Activated CD4-positive, alpha-beta memory T cell treated with anti-CD3 and anti-CD28 coated beads, Interleukin-2, amount 10 ng/mL, durations not matched to agents 7 days and 5 days (primary cell): ENCODE data around the gene KITLG. TPM values are rescaled to one million over a fixed set of nuclear protein-coding genes. Genes with fewer than 3 reads are reported as not detected.
"Not testable (repeated sequence)": the region's sequence is repeated elsewhere in the genome, so short reads cannot be mapped to it uniquely, and the experiment has no call there.

Experiments
- CTCF ChIA-PET: fragments of 350-600 bp; sonication (Branson Sonifier 250); formaldehyde crosslinking; loops from one replicate; lab custom pipeline; 2021; ENCODE audit warnings: antibody characterized with exemption, inconsistent platforms; lab: Charles Lee
- POLR2A ChIA-PET: fragments of 350-600 bp; sonication (Branson Sonifier 250); formaldehyde crosslinking; loops from one replicate; lab custom pipeline; 2021; ENCODE audit warnings: antibody characterized with exemption; lab: Charles Lee
- DNase-seq: peaks from one replicate; pipeline ENCODE4 v3.0.0-alpha.2; 2020
- H3K27ac Mint-ChIP-seq: one replicate; pipeline ENCODE4 v1.8.0; 2021; ENCODE audit warnings: mild to moderate bottlenecking, mixed read lengths
- H3K27me3 Mint-ChIP-seq: one replicate; pipeline ENCODE4 v1.8.0; 2021; ENCODE audit warnings: mixed read lengths
- H3K36me3 Mint-ChIP-seq: one replicate; pipeline ENCODE4 v1.8.0; 2021; ENCODE audit warnings: low read depth, mixed read lengths
- H3K4me1 Mint-ChIP-seq: one replicate; pipeline ENCODE4 v1.8.0; 2021; ENCODE audit warnings: mixed read lengths
- H3K4me3 Mint-ChIP-seq: one replicate; pipeline ENCODE4 v1.8.0; 2021; ENCODE audit warnings: mild to moderate bottlenecking, mixed read lengths
- H3K9me3 Mint-ChIP-seq: one replicate; pipeline ENCODE4 v1.8.0; 2021; ENCODE audit warnings: mixed read lengths
- total RNA-seq, 2 experiments: library from RNA; stranded (reverse); gene quantifications; one replicate each; pipeline ENCODE4 v1.2.3, GENCODE V29; 2021

The KITLG gene
- total RNA-seq, 2 experiments from 2014 or later: not detected

DNA sequence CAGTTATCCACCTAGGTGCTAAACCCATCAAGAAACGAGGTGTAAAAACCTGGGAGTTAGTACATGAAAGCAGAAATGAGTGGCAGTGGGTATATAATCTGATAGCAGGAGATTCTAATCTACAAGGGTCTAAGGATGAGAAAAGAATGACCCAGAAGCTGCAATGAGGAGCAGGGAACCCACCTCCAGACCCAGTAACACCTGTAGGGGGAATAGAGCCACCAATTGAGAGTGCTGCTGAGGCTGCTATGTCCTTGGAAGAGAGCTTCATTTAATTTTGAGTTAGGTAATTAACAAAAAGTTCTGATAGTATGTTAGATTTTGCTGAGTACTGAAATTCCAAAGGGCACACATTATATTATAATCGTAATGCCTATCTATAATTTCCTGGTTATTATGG is 89.8 kb downstream of the KITLG start:
- no peaks in the 10 kb centered on the region for H3K36me3 Mint-ChIP-seq
- no peaks in the 10 kb centered on the region for H3K9me3 Mint-ChIP-seq

DNA sequence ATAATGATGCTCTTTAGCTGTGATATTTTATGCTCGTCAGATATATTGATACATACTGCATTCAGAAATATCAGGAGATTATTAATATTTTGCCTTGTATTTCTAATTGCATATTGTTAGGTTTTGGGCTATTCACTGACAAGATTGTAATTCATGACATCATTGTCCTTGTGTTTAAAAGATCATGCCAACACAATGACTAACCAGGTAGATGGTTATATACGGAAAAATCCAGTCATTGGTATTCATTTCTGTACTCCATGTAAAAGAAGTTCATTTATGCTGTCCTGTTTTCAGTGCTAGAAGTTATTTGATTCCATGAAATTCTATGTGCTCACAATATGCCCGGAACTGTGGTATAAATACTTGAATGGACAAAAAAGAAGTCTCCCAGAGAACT is 107.5 kb downstream of the KITLG start:
- Mint-ChIP-seq H3K4me1 (no peaks in the 10 kb centered on the region), H3K9me3 (peaks cover 3% of the 10 kb centered on the region), H3K4me3 (no peak overlapping the region), H3K27ac (no peak overlapping the region), H3K36me3 (no peaks in the 10 kb centered on the region), H3K27me3 (no peaks in the 10 kb centered on the region)
- no peak for DNase-seq
- CTCF ChIA-PET: no interaction called here
- POLR2A ChIA-PET: no interaction called here

More for the DNA sequence above, 89.8 kb downstream of the KITLG start:
- no peaks in the 10 kb centered on the region for H3K4me1 Mint-ChIP-seq
- H3K27ac Mint-ChIP-seq: no peak overlapping the region
- H3K27me3 Mint-ChIP-seq: no peaks in the 10 kb centered on the region
- no peak overlapping the region for H3K4me3 Mint-ChIP-seq
- ChIA-PET CTCF (no interaction called here), POLR2A (no interaction called here)
- DNase-seq: no peak

DNA sequence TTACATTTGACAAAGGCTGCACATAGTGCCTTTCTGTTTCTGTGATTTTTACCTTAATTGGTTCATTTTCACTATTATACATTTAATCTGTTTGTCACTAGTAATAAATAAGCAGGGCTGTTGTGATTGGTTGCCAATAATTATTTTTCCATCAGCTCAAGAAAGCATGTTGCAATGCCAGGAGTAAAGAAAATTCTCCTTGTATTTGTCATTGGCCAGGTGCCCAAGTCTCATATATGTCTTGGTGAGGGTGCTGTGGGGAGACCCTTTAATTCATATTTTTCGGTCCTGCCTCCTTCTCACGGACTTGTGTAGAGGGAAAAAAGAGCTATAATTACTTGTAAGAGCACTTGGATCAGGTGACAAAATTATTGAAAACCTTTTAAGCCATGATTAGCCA is 108.0 kb downstream of the KITLG start:
- CTCF ChIA-PET: no interaction called here
- Mint-ChIP-seq H3K9me3 (peaks cover 5% of the 10 kb centered on the region), H3K27me3 (no peaks in the 10 kb centered on the region), H3K4me3 (no peak overlapping the region), H3K36me3 (no peaks in the 10 kb centered on the region), H3K4me1 (no peaks in the 10 kb centered on the region), H3K27ac (no peak overlapping the region)
- DNase-seq: no peak
- POLR2A ChIA-PET: no interaction called here

DNA sequence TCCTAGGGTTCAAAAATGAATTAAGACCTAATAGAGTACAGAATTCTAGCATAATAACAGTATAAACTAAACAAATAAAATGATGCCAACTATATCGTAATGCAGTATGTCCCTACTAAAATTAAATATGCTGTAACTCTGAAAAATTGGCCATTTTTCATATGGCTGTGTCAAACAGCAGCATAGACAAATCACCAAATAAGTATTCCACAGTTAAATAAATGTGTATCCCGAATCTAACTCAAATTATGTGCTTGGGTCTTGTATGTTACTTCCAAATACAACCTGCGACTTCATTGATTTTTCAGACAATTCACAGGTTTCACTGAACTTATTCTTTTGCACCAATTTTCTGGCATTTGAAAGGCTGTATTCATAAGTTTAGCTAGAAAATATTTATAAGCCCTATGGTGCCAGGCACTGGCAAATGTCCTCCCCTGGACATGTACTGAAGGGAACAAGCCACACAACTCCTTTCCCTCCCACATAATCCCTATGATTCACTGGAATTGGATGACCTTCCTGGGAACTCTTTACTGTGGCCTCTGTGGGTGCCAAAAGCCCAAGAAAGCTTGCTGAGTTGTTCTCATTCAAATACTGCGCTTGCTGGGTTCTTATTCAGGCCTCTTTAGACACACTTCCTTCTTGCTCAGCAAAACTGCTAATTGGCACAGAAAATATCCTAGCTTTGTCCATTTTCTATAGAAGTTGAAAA is 108.8 kb downstream of the KITLG start:
- no peaks in the 10 kb centered on the region for H3K4me1 Mint-ChIP-seq
- CTCF ChIA-PET: no interaction called here
- DNase-seq: no peak
- POLR2A ChIA-PET: no interaction called here
- no peaks in the 10 kb centered on the region for H3K27me3 Mint-ChIP-seq
- H3K9me3 Mint-ChIP-seq: peaks cover 7% of the 10 kb centered on the region
- no peak overlapping the region for H3K4me3 Mint-ChIP-seq
- H3K36me3 Mint-ChIP-seq: no peaks in the 10 kb centered on the region
- no peak overlapping the region for H3K27ac Mint-ChIP-seq

DNA sequence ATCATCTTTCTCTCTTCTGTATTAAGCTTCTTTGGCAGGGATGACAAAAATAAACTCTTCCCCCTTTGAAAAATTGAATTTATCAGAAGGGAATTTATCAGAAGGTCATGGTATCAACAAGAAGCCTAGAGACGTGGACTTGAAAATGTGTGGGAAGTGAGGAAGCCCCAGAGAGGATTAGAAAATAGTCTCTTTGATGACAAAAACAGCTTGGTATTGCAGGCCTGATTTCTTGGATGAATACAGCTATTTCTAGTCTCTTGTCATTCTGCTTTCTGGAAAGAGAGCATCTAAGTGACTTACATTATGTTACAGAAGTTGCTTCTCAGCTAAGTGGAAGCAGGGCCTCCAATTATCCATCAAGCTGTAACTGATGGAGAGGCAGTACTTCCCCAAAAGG is 111.1 kb downstream of the KITLG start:
- POLR2A ChIA-PET: no interaction called here
- H3K27me3 Mint-ChIP-seq: no peaks in the 10 kb centered on the region
- no peaks in the 10 kb centered on the region for H3K4me1 Mint-ChIP-seq
- no peak overlapping the region for H3K4me3 Mint-ChIP-seq
- CTCF ChIA-PET: no interaction called here
- no peaks in the 10 kb centered on the region for H3K36me3 Mint-ChIP-seq
- H3K9me3 Mint-ChIP-seq: peaks cover 7% of the 10 kb centered on the region
- DNase-seq: no peak
- no peak overlapping the region for H3K27ac Mint-ChIP-seq

DNA sequence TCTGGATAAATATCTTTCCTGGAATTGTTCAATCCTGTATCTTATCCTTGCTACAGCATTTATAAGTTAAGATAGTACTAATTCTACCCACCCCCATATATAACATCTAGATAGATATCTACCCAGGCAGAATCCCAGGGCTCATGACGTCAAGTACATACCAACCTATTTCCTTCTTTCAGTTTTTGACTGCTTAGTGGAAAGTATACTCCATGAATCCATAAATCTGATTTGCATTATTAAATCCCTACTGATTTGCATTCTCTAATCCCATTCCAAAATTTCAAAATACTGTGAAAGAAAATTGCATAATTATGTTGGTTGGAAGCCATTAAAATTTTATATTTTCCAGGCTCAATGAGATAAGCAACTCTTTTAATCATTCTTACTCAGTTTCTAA is 111.7 kb downstream of the KITLG start:
- DNase-seq: no peak
- no peaks in the 10 kb centered on the region for H3K4me1 Mint-ChIP-seq
- CTCF ChIA-PET: no interaction called here

DNA sequence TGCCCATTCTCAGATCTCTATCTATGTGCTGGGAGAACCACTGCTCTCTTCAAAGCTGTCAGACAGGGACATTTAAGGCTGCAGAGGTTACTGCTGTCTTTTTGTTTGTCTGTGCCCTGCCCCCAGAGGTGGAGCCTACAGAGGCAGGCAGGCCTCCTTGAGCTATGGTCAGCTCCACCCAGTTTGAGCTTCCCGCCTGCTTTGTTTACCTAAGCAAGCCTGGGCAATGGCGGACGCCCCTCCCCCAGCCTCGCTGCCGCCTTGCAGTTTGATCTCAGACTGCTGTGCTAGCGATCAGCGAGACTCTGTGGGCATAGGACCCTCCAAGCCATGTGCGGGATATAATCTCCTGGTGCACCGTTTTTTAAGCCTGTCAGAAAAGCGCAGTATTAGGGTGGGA is 113.6 kb downstream of the KITLG start:
- H3K4me3 Mint-ChIP-seq, H3K36me3 Mint-ChIP-seq, H3K9me3 Mint-ChIP-seq, DNase-seq, H3K27ac Mint-ChIP-seq, H3K4me1 Mint-ChIP-seq, H3K27me3 Mint-ChIP-seq, POLR2A ChIA-PET, CTCF ChIA-PET: not testable (repeated sequence)

More for the DNA sequence above, 111.7 kb downstream of the KITLG start:
- H3K9me3 Mint-ChIP-seq: peaks cover 7% of the 10 kb centered on the region
- no peak overlapping the region for H3K4me3 Mint-ChIP-seq
- H3K27me3 Mint-ChIP-seq: no peaks in the 10 kb centered on the region
- no peak overlapping the region for H3K27ac Mint-ChIP-seq
- H3K36me3 Mint-ChIP-seq: no peaks in the 10 kb centered on the region
- POLR2A ChIA-PET: no interaction called here

DNA sequence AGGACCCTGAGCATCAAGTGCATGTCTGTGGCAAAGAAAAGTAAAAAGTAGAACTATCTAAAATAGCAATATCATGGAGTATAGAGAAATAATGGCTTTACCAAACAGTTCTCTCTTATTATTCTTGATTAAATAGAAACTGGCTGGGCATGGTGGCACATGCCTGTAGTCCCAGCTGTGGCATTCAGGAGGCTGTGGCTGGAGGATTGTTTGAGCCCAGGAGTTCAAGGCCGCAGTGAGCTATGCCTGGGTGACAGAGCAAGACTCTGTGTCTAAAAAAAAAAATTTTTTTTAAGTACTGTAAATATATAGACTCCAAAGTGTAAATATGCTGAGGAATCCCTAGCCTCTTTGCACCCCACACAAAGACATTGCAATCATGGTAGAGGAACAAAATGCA is 121.9 kb downstream of the KITLG start:
- no peaks in the 10 kb centered on the region for H3K27me3 Mint-ChIP-seq
- POLR2A ChIA-PET: no interaction called here
- CTCF ChIA-PET: no interaction called here
- H3K27ac Mint-ChIP-seq: no peak overlapping the region
- H3K4me1 Mint-ChIP-seq: no peaks in the 10 kb centered on the region
- no peaks in the 10 kb centered on the region for H3K36me3 Mint-ChIP-seq
- H3K9me3 Mint-ChIP-seq: no peaks in the 10 kb centered on the region
- H3K4me3 Mint-ChIP-seq: no peak overlapping the region
- DNase-seq: no peak

DNA sequence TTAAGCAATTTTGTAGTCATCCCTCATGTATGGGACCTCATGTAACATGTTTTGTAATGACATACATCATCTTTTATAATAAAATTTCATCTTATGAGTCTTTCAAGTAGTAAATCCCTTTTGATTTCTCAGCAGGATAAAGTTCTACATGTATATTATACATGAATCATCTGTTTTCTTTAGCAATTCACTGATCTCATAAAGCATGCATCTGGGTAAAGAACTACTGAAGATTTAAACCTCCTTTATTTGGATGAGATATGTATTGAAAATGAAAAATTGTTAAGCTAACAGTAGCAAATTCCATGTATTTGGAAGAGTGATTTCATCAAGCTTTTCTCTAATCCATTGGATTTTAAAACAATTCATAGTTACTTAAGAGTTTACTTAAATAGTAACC is 126.9 kb downstream of the KITLG start:
- Mint-ChIP-seq H3K9me3 (no peaks in the 10 kb centered on the region), H3K27ac (no peak overlapping the region), H3K36me3 (no peaks in the 10 kb centered on the region), H3K4me1 (no peaks in the 10 kb centered on the region), H3K4me3 (no peak overlapping the region), H3K27me3 (no peaks in the 10 kb centered on the region)
- CTCF ChIA-PET: no interaction called here
- no peak for DNase-seq
- POLR2A ChIA-PET: no interaction called here

DNA sequence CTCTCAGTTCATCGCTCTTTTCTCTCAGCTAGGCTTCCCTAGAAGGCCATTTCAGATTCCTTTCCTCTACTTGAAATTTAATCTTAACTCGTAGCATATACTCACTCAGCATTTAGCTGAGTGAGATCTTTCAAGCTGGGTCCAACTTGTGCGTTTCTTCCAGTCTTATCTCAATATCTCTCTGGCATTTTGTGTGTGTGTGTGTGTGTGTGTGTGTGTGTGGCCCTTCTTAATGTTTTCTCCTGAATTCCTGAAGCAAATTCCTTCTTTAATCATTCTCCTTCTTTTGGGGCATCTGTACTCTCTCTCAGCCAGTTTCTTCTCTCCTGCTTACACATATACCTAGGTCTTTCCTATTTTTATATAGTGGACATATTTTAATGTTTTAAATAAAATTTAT is 129.1 kb downstream of the KITLG start:
- POLR2A ChIA-PET: no interaction called here
- CTCF ChIA-PET: no interaction called here
- Mint-ChIP-seq H3K27ac (no peak overlapping the region), H3K27me3 (no peaks in the 10 kb centered on the region), H3K9me3 (no peaks in the 10 kb centered on the region), H3K36me3 (no peaks in the 10 kb centered on the region), H3K4me3 (no peak overlapping the region), H3K4me1 (no peaks in the 10 kb centered on the region)
- DNase-seq: no peak

DNA sequence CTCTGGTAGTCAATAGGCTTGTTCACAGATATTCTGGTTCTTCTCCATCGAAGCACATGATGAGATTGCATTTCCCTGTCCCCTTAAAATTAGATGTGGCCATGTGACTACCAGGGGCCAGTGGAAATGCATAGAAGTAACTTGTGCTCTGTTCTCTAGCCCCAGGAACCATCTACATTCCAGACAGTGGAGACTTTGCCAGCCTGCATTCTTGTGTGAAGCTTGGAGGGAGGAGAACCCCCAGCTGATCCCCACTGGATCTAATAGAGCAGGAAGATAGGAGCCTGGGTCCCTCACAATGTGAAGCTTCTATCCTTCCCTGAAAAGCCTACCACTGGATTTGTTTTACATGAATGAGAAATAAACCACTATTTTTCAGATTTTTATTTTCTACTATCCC is 130.1 kb downstream of the KITLG start:
- ChIA-PET CTCF (no interaction called here), POLR2A (no interaction called here)
- DNase-seq: no peak
- no peaks in the 10 kb centered on the region for H3K9me3 Mint-ChIP-seq
- H3K4me3 Mint-ChIP-seq: no peak overlapping the region
- H3K4me1 Mint-ChIP-seq: no peaks in the 10 kb centered on the region
- no peaks in the 10 kb centered on the region for H3K36me3 Mint-ChIP-seq
- no peak overlapping the region for H3K27ac Mint-ChIP-seq
- H3K27me3 Mint-ChIP-seq: no peaks in the 10 kb centered on the region

DNA sequence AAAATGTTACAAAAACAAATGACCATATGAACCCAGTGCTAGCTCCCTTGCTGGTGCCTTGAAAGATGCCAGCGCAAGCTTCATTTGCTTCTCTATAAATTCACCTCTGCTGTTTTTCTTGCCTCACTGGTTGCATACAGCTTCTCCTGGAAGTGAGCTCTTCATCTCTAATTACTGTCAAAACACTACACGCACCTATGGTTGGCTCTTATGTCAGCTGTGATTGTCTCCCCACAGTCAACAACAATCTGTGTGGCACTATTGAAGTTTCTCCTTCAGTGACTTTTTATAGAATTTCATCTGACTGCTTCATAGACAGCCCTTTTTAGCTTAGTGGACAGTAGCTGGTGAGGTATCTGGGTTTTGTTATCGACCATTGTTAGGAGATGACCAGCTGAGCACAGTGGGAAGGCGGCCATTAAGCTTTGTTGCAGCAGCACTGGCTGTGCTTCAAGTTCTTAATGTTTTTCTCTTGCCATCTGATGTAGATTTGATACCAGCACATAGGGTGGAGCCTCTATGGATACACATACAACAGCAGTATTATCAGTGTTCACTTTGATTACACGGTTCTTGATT is 131.8 kb downstream of the KITLG start:
- DNase-seq: no peak
- CTCF ChIA-PET: no interaction called here
- no peaks in the 10 kb centered on the region for H3K4me1 Mint-ChIP-seq
- H3K27me3 Mint-ChIP-seq: no peaks in the 10 kb centered on the region
- no peaks in the 10 kb centered on the region for H3K9me3 Mint-ChIP-seq
- H3K4me3 Mint-ChIP-seq: no peak overlapping the region
- POLR2A ChIA-PET: no interaction called here
- H3K36me3 Mint-ChIP-seq: no peaks in the 10 kb centered on the region
- no peak overlapping the region for H3K27ac Mint-ChIP-seq

DNA sequence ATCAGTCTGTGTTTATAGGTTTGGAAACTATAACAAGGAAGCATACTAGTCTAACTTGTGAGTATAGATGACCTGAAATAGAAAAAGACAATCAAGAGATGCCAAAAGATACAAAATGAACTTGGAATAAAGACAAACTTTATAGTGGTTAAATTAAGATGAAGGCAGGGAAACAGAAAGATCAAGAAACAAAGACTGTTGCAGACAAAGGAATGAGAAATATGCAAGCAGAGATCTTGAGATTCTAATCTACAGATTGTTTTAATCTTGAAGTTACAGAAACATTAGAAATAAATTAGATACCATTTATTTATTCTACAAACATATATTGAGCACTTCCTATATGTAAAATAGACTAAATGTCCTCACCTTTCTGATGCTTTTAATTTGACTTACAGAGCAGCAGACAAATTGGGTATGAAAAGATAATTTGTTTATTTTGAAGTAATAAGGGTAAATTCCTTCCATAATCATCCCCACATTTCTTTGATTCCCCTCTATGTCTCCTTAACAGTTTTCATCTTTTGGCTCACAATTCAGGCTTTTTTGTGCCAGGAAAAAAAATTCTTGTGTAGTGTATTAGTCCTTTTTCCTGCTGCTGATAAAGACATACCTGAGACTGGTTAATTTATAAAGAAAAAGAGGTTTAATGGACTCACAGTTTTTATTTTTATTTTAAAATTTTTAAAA is 134.4 kb downstream of the KITLG start:
- no peak overlapping the region for H3K4me3 Mint-ChIP-seq
- H3K27me3 Mint-ChIP-seq: no peaks in the 10 kb centered on the region
- no peaks in the 10 kb centered on the region for H3K4me1 Mint-ChIP-seq
- ChIA-PET POLR2A (no interaction called here), CTCF (no interaction called here)
- H3K36me3 Mint-ChIP-seq: no peaks in the 10 kb centered on the region
- no peaks in the 10 kb centered on the region for H3K9me3 Mint-ChIP-seq
- H3K27ac Mint-ChIP-seq: no peak overlapping the region
- DNase-seq: no peak

DNA sequence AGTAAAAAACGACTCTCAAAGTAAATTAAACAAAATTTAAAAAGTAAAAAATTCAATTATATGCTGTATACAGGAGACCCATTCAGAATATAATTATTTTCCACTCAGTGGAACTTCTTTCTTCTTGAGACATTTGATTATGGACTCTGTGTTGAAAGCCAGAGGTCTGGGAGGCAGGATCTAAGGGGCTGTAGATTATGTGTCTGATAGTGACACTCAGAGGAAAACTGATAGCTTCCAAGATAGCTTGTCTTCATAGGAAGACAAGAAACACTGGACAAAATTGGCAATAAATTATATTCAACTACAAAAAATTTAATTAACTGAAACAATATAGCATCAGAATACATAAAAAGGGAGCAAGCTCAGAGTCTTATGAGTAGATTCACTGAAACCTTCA is 135.8 kb downstream of the KITLG start:
- no peaks in the 10 kb centered on the region for H3K36me3 Mint-ChIP-seq
- CTCF ChIA-PET: no interaction called here
- no peaks in the 10 kb centered on the region for H3K4me1 Mint-ChIP-seq
- no peaks in the 10 kb centered on the region for H3K27me3 Mint-ChIP-seq
- DNase-seq: no peak
- POLR2A ChIA-PET: no interaction called here
- H3K27ac Mint-ChIP-seq: no peak overlapping the region
- H3K4me3 Mint-ChIP-seq: no peak overlapping the region
- H3K9me3 Mint-ChIP-seq: no peaks in the 10 kb centered on the region
